CD4-positive, alpha-beta T cell treated with Interleukin-6 for 4 hours (primary cell): ENCODE results near the gene HKDC1.
"Not testable (repeated sequence)": the region's sequence is repeated elsewhere in the genome, so short reads cannot be mapped to it uniquely, and the experiment has no call there.

Experiments used
- DNase-seq: peaks from one replicate; pipeline ENCODE4 v3.0.0-alpha.2; 2020; ENCODE audit warnings: mixed read lengths

HKDC1 gene

DNA sequence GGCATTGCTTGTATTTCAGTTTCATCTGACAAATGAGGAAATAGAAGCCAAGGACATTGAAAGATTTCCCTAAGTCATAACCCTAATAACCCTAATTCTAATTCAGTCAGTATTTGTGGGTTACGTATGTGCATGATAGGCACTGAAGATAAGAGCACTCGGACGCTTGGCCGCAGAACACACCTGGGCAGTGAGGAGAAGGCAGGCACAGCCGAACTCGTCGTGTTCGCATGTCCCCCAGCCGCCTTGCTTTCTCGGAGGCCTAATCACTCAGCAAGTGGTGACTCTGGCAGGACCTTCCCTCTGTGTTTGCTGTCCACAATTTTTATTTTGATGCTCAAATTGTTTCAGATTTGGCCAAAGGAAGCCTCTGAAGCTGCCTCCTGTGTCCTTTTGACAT is 23.7 kb downstream of the HKDC1 start:
- DNase-seq, result no peak

DNA sequence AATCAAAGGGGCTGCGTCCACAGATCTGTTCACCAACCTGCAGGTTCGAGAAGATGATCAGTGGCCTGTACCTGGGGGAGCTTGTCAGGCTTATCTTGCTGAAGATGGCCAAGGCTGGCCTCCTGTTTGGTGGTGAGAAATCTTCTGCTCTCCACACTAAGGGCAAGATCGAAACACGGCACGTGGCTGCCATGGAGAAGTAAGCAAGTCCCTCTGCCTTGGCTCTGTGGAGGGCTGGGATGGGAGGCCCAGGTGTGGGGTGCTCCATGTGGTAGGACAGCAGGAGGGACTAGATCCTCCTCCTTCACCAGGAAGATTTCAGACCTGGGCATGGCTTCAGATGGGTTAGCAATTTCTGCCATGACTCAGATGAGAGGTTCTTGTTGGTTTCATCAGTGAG is 25.9 kb downstream of the HKDC1 start:
- no peak for DNase-seq

DNA sequence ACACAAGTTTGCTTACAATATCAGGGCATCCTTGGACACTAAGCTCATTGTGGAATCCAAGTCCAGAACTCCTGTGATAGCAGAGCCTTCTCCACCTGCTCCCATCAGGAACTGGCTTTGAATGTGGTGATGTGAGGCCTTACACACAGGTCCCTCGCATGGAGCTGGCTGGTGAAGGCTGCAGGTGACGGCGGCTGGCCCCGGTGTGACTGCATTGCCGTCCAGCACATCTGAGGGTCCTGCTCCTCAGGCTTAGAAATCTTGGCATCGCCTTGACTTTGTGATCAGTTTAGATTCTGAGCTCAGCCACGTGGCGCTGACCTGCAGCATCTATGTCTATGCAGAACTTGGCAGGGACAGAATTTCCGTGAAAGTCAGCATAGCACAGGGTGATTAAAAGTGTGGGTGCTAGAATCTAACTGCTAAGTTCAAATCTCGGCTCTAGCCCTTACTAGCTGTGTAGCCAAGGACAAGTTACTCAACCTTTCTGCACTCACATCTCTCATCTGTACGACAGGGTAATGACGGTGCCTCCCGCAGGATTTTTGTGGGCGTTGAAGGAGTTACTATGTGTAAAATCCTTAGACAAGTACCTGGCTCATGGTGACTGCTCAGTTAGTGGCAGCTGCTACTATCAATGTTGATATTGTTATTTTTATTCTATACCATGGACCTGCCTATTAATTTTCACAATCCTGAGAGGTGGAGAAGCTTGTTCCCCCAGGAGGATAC is 26.6 kb downstream of the HKDC1 start:
- DNase-seq, result no peak

DNA sequence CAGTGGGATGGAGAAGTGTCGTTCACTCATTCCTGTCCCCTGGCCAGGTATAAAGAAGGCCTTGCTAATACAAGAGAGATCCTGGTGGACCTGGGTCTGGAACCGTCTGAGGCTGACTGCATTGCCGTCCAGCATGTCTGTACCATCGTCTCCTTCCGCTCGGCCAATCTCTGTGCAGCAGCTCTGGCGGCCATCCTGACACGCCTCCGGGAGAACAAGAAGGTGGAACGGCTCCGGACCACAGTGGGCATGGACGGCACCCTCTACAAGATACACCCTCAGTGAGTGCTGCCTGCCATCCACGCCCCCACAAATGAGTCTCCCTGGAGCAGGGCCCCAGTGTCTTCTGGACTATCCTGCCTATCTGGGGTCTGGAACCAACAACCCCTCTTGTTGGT is 27.2 kb downstream of the HKDC1 start:
- DNase-seq, result no peak

DNA sequence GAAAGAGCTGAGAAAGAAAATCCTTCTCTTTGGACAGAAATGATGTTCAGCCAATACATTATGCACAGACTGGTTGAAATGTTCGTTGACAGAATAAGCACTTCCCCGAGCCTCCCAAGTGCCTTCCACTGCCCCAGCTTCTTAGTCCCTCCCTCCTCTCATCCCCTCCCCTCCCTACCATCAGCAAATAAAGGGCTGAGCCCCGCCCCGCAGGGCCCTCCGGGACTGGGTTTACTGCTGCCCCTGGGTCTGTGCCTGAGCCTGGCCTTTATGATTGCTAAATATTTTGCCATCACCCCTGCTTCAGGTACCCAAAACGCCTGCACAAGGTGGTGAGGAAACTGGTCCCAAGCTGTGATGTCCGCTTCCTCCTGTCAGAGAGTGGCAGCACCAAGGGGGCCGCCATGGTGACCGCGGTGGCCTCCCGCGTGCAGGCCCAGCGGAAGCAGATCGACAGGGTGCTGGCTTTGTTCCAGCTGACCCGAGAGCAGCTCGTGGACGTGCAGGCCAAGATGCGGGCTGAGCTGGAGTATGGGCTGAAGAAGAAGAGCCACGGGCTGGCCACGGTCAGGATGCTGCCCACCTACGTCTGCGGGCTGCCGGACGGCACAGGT is 28.1 kb downstream of the HKDC1 start:
- no peak for DNase-seq

DNA sequence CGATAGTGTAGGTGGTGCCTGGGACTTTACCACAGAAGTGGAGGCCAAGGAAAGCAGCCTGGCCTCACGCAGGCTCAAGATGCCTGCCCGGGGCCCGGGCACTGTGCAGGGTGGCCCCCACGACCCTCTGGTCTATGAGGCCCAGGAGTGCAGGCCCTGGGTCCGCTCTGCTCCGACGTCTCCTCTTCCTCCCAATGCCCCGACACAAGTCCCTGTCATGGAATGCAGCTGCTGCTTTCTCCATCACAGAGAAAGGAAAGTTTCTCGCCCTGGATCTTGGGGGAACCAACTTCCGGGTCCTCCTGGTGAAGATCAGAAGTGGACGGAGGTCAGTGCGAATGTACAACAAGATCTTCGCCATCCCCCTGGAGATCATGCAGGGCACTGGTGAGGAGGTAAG is 29.9 kb downstream of the HKDC1 start:
- no peak for DNase-seq

DNA sequence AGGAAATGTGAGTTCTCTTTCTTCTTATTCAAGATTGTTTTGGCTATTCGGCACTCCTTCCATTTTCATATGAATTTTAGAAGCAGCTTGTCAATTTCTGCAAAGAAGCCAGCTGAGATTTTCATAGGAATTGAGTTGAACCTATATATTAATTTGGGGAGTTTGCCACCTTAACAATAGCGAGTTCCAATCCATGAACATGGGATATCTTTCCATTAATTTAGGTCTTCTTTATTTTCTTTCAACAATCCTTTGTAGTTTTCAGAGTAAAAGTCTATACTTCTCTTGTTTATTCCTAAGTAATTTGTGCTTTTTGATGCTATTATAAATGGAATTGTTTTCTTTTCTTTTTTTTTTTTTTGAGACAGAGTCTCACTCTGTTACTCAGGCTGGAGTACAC is 31.3 kb downstream of the HKDC1 start:
- not testable (repeated sequence) for DNase-seq

DNA sequence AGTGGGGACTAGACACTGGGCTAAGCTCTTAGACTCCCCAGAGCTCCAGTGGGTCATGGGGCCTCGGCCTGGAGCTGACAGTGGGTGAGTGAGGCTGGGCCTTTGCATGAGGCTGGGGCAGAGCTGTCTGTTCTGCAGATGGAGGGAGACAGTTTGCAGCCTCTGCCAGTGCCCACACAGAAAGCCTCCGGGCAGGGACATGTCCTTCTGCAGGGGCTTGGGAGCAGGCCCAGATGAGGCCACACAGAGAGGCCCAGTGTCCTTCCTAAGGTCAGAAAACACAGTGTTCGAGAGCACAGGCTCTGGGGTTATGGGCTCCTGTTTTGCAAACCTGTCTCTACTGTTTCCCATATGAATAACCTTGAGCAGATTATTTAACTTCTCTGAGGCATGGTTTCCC is 33.0 kb downstream of the HKDC1 start:
- DNase-seq, result no peak

DNA sequence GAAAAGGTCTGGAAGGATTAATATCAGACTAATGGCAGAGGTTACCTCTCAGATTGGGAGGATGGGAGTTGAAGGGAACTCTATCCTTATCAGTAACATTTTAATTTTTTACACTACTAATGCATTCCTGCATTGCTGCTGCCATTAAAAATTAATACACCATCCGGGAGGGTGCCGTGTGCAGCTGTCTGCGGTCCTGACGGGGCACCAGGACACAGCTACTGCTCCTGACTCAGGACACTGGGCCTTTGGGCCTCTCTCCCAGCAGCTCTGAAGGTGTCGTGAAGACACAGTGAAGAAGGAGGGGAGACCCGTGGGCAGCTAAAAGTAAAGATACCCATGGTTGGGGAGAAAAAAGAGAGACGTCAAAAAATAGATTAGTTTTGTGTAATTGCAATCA is 34.7 kb downstream of the HKDC1 start:
- DNase-seq, result no peak

DNA sequence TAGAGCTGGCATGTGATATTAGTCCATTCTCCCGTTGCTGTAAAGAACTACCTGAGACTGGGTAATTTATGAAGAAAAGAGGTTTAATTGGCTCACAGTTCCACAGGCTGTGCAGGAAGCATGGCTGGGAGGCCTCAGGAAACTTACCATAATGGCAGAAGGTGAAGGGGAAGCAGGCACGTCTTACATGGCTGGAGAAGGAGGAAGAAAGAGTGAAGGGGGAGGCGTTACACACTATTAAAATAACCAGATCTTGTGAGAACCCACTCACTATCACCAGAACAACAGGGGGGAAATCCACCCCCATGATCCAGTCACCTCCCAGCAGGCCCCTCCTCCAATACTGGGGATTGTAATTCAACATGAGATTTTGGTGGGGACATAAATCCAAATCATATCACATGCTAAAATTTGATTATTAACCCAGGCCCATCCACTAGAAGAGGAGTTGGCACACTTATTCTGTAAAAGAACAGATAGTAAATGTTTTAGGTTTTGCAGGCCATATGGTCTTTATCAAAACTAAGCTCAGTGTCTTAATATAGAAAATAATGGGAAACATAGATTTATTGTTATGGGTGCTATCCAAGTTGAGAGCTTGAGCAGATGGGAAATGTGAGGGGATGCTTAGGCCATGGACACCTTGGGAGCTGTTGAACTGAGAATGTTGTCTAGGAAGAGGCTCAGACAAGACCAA is 39.6 kb downstream of the HKDC1 start:
- DNase-seq, result no peak

DNA sequence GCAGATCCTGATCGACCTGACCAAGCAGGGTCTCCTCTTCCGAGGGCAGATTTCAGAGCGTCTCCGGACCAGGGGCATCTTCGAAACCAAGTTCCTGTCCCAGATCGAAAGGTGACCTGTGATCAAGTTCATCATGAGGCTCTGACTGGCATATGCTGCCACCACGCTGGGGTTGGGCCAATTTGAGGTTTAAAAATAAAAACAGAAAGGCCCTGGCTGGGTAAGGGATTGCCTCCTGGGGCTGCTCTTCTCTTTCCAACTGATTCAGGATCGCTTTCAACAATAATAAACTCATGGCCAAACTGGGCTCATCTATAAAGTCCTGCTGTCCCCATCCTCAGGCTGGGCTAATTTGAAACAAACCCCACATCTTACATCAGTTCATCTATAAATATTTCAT is 41.1 kb downstream of the HKDC1 start:
- no peak for DNase-seq

DNA sequence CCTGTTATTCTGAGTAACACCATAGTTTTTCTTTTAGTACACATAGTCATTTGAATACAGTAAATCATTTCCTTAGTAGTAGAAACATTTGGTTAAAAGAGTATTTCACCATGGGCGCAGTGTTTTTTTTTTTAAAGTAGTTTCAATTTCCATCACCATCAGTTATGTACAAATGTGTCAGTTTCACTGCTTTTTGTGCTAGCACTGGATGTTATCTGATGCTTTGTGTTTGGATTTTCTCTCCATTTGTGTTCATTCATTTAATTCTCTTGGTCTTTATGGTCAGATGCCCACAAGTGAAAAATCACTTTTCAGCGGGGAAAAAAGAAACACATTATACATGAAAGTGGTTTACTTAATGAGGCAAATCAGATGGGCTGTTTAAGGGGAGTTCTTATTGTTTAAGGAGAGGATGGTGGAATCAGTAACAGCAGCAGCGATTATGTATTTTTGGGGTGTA is 42.2 kb downstream of the HKDC1 start:
- no peak for DNase-seq

DNA sequence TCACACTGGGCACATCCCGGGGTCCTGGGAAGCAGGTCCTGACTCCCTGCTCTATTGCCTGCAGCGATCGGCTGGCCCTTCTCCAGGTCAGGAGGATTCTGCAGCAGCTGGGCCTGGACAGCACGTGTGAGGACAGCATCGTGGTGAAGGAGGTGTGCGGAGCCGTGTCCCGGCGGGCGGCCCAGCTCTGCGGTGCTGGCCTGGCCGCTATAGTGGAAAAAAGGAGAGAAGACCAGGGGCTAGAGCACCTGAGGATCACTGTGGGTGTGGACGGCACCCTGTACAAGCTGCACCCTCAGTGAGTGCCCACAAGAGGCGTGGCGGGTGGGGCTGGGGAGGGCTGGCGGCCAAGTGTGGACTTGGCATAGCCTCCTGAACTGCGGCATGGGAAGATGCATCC is 45.4 kb downstream of the HKDC1 start:
- DNase-seq, result no peak

DNA sequence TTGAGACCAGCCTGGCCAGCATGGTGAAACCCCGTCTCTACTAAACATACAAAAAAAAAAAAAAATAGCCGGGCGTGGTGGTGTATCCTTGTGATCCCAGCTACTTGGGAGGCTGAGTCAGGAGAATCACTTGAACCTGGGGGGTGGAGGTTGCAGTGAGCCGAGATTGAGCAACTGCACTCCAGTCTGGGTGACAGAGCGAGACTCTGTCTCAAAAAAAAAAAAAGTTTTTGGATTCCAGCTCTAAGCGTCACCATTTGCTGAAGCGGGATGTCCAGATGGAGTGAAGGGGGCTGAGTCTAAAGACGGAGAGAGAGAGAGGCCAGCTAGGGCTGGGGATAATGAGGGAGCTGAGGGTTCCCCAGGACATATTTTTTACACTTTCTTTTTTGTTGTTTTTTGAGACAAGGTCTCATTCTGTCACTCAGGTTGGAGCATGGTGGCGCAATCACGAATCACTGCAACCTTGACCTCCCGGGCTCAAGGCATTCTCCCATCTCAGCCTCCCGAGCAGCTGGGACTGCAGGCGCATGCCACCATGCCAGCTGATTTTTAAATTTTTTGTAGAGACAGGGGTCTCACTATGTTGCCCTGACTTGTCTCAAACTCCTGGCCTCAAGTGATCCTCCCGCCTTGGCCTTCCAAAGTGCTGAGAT is 48.8 kb downstream of the HKDC1 start:
- DNase-seq, result no peak

DNA sequence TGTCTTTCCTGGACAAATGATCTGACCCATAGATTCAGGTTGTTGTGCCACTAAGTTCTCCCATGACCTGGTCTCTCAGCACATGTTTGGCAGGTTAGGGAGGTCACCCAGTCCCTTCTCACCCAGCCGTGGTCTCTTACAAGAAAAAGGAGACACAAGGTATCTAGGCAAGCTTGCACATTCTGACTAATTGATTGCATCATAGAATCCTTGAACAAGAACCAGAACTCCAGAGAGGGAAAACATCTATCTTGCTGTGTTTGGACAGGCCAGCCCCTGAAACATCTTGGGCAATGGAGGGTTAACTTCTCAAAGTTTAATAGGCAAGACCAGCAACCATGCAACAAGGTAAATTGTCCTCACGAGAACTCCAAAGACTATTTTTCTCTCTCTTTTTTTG is 49.6 kb downstream of the HKDC1 start:
- no peak for DNase-seq

DNA sequence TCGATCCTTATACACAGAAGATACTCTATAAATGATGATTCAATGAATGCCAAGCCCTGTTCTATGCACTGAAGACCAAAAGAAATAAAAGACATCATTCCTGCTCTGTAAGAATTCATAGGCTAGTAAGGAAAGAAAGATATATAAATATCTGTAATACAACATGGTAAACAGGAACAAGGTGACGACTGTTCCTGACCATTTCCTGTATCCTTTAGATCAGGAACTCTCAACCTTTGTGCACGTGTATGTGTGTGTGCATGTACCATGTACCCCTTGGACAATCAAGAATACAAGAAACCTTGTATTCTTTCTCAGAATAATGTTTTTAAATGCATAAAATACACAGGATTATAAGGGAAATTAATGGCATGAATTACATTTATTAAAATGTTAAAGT is 50.9 kb downstream of the HKDC1 start:
- no peak for DNase-seq

DNA sequence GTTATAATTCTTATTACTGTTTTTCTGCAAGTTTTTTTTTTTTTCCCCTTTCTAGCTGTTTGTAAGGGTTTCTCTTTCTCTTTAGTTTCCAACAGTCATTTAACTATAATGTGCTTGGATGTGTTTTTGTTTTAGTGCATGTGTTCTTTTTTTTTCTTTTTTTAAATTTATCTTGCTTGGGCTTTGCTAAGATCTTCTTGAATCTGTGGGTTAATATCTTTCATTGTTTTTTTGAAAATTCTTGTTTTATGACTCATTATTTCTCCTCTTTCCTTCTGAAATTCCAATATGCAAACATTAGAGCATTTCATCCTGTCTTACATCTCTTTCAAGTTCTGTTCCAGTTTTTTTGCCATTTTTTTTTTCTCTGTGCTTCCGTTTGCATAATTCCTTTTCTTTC is 52.5 kb downstream of the HKDC1 start:
- DNase-seq, result no peak

DNA sequence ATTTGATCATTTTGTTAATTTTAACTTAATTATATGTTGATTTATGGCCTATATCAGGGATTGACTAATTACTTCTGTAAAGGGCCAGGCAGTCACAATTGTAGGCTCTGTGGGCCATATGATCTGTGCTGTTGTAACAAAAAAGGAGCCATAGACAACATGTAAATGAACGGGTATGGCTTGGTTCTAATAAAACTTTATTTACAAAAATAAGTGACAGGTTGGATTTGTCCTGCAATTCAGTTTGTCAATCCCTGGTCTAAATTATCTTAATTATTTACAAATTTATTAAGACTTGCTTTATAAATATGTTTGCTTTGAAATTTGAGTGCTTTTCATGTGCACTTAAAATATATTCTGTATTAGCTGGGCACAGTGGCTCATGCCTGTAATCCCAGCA is 55.3 kb downstream of the HKDC1 start:
- DNase-seq, result no peak

DNA sequence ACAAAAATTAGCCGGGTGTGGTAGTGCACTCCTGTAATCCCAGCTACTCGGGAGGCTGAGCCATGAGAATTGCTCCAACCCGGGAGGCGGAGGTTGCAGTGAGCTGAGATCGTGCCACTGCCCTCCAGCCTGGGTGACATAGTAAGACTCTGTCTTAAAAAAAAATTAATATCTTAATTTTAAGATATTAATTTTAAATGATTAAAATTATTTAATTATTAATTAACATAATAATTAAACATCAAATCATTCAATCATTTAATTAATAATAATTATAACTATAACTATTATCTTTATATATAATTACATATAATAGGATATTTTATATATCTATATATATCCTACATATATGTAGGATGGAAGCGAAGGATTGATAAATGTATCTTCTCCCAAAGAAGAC is 56.4 kb downstream of the HKDC1 start:
- DNase-seq, result no peak

DNA sequence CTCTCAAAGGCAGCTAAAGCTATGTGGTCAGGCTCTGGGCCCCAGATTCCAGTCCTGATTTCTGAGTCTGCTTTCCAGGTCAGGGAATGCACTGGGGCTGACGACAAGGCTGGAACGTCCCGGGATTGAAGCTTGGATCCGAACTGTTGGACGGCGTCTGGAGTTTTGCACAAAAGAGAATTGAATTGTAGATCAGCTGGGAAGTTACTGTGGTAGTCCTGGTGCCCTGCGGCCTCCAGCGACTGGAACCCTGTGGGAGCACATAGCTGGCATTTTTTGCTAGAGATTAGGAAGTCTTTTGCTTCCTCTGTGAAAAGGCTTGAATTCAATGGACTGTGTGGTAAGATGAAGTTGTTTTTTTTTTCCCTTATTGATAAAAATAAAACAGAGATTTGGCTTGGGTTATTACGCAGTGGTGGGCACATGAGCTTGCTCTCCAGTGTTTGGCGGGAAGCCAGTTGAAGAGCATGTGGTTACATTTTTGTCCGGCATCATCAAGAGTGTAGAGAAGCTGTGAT is 58.4 kb downstream of the HKDC1 start, which contains the start of gene HK1:
TSS of gene HK1 (plus strand) at position 51 of the 518 bp plus-strand sequence.
- no peak for DNase-seq

DNA sequence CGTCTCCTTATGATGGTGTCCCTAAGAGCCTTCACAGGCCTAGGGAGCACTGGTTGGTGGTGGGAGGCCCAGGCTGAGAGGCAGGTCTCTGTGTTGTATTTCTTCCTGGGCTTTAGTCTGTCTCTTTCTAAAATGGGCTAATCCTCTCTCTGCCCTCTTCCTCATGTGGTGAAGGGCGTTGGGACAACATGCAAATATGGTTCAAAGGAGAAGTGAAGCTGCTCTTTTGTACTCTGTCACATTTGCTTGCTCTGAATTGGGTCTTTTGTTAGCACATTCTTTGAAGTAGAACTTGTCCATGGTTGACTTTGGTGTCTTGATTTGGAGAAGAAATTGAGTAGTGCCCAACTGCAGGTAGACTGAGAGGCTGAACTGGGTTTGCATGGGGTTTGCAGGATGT is 59.0 kb downstream of the HKDC1 start:
- DNase-seq, result no peak

DNA sequence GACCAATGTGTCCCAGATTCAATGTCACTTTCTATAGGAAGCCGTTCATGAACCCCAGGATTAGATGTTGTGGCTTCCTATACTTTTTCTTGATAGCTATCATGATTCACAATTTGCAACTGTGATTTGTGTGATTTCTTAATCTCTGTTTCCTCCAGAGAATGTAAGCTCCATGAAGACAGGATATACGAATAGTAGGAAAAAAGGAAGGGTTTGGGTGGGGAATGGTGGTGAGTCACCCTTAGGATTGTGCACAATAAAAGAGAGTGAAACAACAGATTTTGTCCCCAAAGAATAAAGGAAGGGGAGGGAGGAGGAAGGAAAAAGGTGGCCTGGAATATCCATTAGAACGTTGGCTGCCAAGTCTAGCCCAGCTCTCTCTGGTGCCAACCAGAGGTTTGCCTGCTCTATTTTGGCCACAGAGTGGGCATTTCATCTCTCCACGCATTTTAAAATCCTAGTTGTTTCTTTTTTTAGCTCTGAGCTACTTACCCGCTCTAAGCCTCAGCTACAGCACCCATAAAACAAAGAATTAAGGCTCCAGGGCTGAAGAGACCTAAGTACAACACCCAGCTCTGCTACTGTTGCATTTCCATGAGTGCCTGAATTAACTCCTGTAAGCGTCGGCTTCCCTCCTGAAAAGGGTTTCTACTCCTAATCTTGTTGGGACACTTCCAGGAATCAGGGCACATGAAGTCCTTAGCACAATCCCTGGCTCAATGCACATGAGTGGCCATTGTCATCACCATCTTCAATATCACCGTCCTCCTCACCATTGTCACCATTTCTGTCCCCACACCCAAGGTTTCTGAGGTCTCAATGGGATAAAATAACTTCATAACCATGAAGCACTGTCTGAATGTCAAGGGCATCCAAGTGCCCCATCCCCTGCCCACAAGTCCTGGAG is 61.6 kb downstream of the HKDC1 start:
- no peak for DNase-seq
